ENCODE measurements around the gene EARS2. TPM values are rescaled to one million over a fixed set of nuclear protein-coding genes. Genes with fewer than 3 reads are reported as not detected.

Gene EARS2
- total and polyA plus RNA-seq, 9 of the 15 experiments (the other 6 are each of a cell fraction or from before 2014, with no cell fraction given) = 17.6 to 58.6 (median 36.3) TPM

DNA sequence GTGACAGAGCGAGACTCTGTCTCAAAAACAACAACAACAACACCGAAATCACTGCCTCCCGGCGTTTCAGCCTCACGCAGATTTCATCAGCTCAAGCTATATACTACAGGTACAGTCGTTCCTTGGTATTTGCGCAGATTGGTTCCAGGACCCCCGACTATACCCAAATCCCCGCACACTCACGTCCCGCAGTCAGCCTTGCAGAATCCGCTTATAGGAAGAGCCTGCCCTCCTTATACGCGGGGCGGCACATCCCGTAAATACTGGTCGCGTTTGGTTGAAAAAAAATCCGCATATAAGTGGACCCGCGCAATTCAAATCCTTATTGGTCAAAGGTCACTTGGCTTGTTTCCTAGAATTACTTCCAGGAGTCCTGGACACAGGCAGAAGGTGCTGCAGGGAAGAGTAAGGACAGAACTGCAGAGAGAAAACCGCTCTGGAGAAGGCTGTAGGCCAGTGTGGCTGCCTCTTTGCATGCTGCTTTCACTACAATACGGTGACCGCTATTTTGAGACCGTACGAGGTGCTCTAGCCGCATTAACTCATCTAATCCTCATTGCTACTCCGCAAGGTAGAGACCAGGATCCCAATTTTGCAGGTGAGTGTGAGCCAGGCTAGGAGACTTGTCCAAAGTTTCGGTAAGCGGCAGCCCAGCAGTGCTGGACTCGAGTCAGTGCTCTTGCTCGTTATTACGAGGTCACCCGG is 38.2 kb upstream of the EARS2 start (continued):
- TF ChIP-seq, protein P1, sequence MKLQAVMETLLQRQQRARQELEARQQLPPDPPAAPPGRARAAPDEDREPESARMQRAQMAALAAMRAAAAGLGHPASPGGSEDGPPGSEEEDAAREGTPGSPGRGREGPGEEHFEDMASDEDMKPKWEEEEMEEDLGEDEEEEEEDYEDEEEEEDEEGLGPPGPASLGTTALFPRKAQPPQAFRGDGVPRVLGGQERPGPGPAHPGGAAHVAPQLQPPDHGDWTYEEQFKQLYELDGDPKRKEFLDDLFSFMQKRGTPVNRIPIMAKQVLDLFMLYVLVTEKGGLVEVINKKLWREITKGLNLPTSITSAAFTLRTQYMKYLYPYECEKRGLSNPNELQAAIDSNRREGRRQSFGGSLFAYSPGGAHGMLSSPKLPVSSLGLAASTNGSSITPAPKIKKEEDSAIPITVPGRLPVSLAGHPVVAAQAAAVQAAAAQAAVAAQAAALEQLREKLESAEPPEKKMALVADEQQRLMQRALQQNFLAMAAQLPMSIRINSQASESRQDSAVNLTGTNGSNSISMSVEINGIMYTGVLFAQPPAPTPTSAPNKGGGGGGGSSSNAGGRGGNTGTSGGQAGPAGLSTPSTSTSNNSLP (IDR thresholded peaks at IDR 0.05; ENCODE audit: borderline replicate concordance, low read depth, low read length) = no peak

DNA sequence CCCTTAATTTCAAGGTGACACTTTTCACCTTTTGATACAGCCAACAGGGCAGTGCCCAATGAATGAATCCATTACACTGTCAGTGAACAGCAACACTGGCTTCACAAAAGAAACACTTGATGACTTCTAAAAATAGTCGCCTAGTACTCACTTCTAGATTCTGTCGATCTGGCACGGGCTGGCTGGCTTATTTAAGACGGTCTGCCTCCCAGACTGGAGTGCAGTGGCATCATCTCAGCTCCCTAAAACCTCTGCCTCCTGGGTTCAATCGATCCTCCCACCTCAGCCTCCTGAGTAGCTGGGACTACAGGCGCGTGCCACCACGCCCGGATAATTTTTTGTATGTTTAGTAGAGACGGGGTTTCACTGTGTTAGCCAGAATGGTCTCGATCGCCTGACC is 37.0 kb upstream of the EARS2 start:
- H3K4me2 ChIP-seq (ENCODE audit: insufficient read depth, low read length) = no peak overlapping the region
- H3K27me3 ChIP-seq (ENCODE audit: control insufficient read depth in 2 of 2, insufficient read depth in 2 of 2, low read length in 2 of 2) = no peaks in the 10 kb centered on the region
- peaks cover 68% of the 10 kb centered on the region for H3K79me2 ChIP-seq (ENCODE audit: control insufficient read depth, insufficient read depth, low read length)
- POLR2A ChIA-PET = interaction anchor here (0.6 to 0.7 kb wide), 2 partner anchors 48 to 418 kb away, joined by 3 read pairs; no protein-coding TSS in a partner anchor
- H3K4me3 ChIP-seq = 0 out of 2 replicates have a peak overlapping the region, but pooled peaks have one; percentile 80
- 92% methylated on average over 7 of the region's 12 CpGs for WGBS (ENCODE audit: insufficient coverage, low coverage, missing lambda C conversion rate)
- CTCF ChIA-PET (ENCODE audit: low intra/inter-chr PET ratio) = no interaction called here
- ATAC-seq = no peak
- no peak for TF ChIP-seq PML (IDR thresholded peaks at IDR 0.05; ENCODE audit: low read length)
- no peak for TF ChIP-seq KDM5B (IDR thresholded peaks at IDR 0.05; ENCODE audit: insufficient replicate concordance, low read depth, low read length)
- TF ChIP-seq, protein P2, sequence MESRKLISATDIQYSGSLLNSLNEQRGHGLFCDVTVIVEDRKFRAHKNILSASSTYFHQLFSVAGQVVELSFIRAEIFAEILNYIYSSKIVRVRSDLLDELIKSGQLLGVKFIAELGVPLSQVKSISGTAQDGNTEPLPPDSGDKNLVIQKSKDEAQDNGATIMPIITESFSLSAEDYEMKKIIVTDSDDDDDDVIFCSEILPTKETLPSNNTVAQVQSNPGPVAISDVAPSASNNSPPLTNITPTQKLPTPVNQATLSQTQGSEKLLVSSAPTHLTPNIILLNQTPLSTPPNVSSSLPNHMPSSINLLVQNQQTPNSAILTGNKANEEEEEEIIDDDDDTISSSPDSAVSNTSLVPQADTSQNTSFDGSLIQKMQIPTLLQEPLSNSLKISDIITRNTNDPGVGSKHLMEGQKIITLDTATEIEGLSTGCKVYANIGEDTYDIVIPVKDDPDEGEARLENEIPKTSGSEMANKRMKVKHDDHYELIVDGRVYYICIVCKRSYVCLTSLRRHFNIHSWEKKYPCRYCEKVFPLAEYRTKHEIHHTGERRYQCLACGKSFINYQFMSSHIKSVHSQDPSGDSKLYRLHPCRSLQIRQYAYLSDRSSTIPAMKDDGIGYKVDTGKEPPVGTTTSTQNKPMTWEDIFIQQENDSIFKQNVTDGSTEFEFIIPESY (CRISPR knock-in tag; IDR thresholded peaks at IDR 0.05) = 0 out of 2 replicates have a peak, but pooled peaks have one; percentile 15
- H3K27ac ChIP-seq (ENCODE audit: extremely low read depth, low read depth, low read length) = no peak overlapping the region
- H3K9ac ChIP-seq (ENCODE audit: insufficient read depth in 1 of 2, low read depth in 2 of 2, low read length in 2 of 2) = no peak overlapping the region
- DNase-seq (ENCODE audit: extremely low read depth in 1 of 4, low spot score in 3 of 4) = no peak
- peaks cover 12 to 18% of the 10 kb centered on the region in 2 experiments; a peak in 4 of 5 replicates for H3K4me1 ChIP-seq (replicated peaks in 1 of 2; ENCODE audit: control insufficient read depth in 2 of 2, insufficient read depth in 2 of 2, low read length in 2 of 2)
- FAIRE-seq = no peak
- intact Hi-C loops (cut with micrococcal nuclease) = no loop called here
- in situ Hi-C loops (cut with MboI) = no loop called here
- H4K20me1 ChIP-seq (replicated peaks; ENCODE audit: control insufficient read depth, insufficient read depth, low read length) = no peaks in the 10 kb centered on the region; the same call in 1 of the 2 replicates
- peaks cover 54% of the 10 kb centered on the region for H3K36me3 ChIP-seq (ENCODE audit: control insufficient read depth, insufficient read depth, low read length)
- no peak overlapping the region for H2AFZ ChIP-seq (ENCODE audit: low read depth, low read length)
- H3K9me3 ChIP-seq (replicated peaks; ENCODE audit: control insufficient read depth, insufficient read depth, low read depth, low read length) = no peaks in the 10 kb centered on the region
- BruUV-seq (replicated peaks) = no TSS peak
- H3K9me1 ChIP-seq (ENCODE audit: control insufficient read depth, insufficient read depth, low read length) = no peaks in the 10 kb centered on the region
